OCI-M2 (cell line): ENCODE results near the gene EIF4G1.

Source experiments
- DNase-seq: peaks from one replicate; lab custom pipeline; 2025; ENCODE audit not compliant: unreplicated experiment; lab: John Stamatoyannopoulos, UW

EIF4G1 gene

GRCh38 chr3:184381261-184382224 is 67.1 kb downstream of the EIF4G1 start:
- DNase-seq = no peak

DNA sequence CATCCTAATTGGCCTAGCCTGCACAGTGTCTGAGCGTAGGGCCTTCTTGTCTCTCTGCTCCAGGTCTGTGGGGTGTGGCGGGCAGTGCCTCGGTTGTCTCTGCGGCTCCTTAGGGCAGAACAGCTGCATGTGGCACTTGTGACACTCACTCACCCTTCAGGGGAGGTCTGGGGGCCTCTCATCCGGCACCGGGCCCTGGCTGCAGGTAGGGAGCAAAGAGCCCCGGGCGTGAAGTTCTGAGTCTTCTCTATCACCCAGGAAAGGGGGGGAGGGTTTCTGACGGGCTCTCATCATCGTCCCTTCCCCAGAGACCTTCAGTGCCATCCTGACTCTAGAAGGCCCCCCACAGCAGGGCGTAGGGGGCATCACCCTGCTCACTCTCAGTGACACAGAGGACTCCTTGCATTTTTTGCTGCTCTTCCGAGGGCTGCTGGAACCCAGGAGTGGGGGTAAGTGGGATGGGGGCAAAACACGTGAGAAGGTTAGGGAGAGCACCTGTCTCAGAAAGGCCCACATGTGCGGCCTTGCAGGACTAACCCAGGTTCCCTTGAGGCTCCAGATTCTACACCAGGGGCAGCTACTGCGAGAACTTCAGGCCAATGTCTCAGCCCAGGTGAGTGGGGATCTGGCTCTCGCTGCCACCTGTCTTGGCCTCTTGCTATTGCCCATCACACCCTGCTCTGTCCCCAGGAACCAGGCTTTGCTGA is 68.1 kb downstream of the EIF4G1 start:
- no peak for DNase-seq

GRCh38 chr3:184383033-184383740 is 68.8 kb downstream of the EIF4G1 start:
- no peak for DNase-seq

DNA sequence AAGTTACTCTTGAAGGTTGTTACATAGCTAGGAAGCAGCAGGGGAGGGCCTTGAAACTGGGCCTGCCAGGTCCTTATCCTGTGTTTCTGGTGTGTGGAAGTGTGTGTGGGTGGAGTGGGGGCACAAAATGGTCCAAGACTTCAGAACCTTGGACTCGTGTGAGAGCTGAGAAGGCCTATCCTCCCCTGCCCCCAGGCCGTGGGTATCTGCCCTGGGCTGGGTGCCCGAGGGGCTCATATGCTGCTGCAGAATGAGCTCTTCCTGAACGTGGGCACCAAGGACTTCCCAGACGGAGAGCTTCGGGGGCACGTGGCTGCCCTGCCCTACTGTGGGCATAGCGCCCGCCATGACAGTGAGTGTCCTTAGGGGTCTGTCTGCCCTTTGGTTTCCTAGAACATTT is 69.9 kb downstream of the EIF4G1 start:
- no peak for DNase-seq
